ENCODE data around the gene LUC7L.

DNA sequence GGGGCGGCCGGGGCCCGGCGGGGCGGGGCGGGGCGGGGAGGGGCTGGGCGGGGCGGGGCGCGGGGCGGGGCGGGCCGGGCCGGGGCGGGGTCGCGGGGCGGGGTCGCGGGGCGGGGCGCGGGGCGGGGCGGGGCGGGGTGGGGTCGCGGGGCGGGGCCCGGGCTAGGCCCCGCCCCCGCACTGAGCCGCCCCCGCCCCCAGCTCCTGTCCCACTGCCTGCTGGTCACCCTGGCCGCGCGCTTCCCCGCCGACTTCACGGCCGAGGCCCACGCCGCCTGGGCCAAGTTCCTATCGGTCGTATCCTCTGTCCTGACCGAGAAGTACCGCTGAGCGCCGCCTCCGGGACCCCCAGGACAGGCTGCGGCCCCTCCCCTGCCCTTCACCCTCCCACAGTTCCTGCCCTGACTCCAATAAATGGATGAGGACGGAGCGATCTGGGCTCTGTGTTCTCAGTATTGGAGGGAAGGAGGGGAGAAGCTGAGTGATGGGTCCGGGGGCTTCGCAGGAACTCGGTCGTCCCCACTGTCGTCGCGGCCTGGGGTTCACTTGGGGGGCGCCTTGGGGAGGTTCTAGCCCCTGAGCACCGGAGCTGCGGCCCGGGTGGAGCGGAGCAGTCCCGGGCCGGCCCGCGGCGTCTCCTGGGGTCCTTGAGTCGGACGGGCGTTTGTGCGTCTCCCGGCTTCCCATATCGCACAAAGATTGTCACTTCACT, 64.3 kb downstream of the LUC7L start:
- TF ChIP-seq, protein P1, sequence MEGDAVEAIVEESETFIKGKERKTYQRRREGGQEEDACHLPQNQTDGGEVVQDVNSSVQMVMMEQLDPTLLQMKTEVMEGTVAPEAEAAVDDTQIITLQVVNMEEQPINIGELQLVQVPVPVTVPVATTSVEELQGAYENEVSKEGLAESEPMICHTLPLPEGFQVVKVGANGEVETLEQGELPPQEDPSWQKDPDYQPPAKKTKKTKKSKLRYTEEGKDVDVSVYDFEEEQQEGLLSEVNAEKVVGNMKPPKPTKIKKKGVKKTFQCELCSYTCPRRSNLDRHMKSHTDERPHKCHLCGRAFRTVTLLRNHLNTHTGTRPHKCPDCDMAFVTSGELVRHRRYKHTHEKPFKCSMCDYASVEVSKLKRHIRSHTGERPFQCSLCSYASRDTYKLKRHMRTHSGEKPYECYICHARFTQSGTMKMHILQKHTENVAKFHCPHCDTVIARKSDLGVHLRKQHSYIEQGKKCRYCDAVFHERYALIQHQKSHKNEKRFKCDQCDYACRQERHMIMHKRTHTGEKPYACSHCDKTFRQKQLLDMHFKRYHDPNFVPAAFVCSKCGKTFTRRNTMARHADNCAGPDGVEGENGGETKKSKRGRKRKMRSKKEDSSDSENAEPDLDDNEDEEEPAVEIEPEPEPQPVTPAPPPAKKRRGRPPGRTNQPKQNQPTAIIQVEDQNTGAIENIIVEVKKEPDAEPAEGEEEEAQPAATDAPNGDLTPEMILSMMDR (IDR thresholded peaks at IDR 0.05; ENCODE audit: low read length): no peak
- TF ChIP-seq EZH2 (IDR thresholded peaks at IDR 0.05; ENCODE audit: borderline replicate concordance, low read length): no peak

All from OCI-LY1 (cell line).